Heart left ventricle (tissue), 13 donors: Measurements from ENCODE around the gene ZSCAN16.

ENCODE experiments used
- POLR2A ChIP-seq, 2 donors: fragments of 450-650 bp; IDR thresholded peaks; one replicate each; pipeline ENCODE4 v1.6.1; 2017; ENCODE audit warnings: antibody characterized with exemption in 2 of 2, mild to moderate bottlenecking in 2 of 2, moderate library complexity in 2 of 2
- TF ChIP-seq, protein P1 (sequence below), 12 donors: fragments of 200-600 bp; sonication (generic) in 4 of 12; IDR thresholded peaks; one replicate each; pipeline versions ENCODE4 v1.5.0 to v1.8.0; 2018 to 2022; ENCODE audit warnings: antibody characterized with exemption in 12 of 12, mild to moderate bottlenecking in 5 of 12
- donor health status: ischemic (EF 13 %, LVEDD 7.1; RV severe dilation, severe dysfunction).
- donor health status: DM: no; HTN: yes; CAD: no.
- donor health status: DM: no; HTN: no; CAD: no.
- donor health status: ischemic (EF 25% LVEDD 6.9; RV normal size, moderate dysfunction).
- donor health status: ischemic (EF 25% LVEDD 5.7; RV mildly dilated, moderate dysfunction).
- donor health status: ischemic (EF 35%, LVEDD 5.7; RV mildly dilated, moderate dysfunction).
- donor health status: nonischemic (EF 11% LVEDD 7.7; RV severe dilation, severe dysfunction).
- donor health status: DM: yes; HTN: yes; CAD: no.
- donor health status: PGD.
- donor health status: ischemic (EF 29% LVEDD 5.4; RV normal size, mild dysfunction).
- donor health status: nonischemic (EF 23%, LVEDD 6.1; RV moderate dilation, normal function).

DNA sequence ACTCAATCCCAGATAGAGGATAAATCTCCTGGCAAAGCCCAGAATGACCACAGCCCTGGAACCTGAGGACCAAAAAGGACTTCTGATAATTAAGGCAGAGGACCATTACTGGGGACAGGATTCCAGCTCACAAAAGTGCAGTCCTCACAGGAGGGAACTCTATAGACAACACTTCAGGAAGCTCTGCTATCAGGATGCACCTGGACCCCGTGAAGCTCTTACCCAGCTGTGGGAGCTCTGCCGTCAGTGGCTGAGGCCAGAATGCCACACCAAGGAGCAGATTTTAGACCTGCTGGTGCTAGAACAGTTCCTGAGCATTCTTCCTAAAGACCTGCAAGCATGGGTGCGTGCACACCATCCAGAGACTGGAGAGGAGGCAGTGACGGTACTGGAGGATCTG lies 992 bp downstream of the ZSCAN16 start:
- TF ChIP-seq, protein P1, sequence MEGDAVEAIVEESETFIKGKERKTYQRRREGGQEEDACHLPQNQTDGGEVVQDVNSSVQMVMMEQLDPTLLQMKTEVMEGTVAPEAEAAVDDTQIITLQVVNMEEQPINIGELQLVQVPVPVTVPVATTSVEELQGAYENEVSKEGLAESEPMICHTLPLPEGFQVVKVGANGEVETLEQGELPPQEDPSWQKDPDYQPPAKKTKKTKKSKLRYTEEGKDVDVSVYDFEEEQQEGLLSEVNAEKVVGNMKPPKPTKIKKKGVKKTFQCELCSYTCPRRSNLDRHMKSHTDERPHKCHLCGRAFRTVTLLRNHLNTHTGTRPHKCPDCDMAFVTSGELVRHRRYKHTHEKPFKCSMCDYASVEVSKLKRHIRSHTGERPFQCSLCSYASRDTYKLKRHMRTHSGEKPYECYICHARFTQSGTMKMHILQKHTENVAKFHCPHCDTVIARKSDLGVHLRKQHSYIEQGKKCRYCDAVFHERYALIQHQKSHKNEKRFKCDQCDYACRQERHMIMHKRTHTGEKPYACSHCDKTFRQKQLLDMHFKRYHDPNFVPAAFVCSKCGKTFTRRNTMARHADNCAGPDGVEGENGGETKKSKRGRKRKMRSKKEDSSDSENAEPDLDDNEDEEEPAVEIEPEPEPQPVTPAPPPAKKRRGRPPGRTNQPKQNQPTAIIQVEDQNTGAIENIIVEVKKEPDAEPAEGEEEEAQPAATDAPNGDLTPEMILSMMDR (IDR thresholded peaks at IDR 0.05) = no peak
- no peak for TF ChIP-seq POLR2A (IDR thresholded peaks at IDR 0.05)
